ENCODE data around the gene UGT1A6. TPM values are rescaled to one million over a fixed set of nuclear protein-coding genes. Genes with fewer than 3 reads are reported as not detected.

Gene UGT1A6
- total and polyA plus RNA-seq, 2 experiments from 2014 or later, result not detected

- H3K4me2 ChIP-seq, result no peak overlapping the region
- H3K4me3 ChIP-seq, result no peak overlapping the region
- no peak overlapping the region for H3K27ac ChIP-seq (ENCODE audit: low read depth)
- no peak for DNase-seq (ENCODE audit: low spot score)
- TF ChIP-seq REST (IDR thresholded peaks at IDR 0.05; ENCODE audit: unreplicated experiment) (no peak), ZNF114 (CRISPR knock-in tag; IDR thresholded peaks at IDR 0.05) (no peak), CTCF (conservative IDR thresholded peaks at IDR 0.05; ENCODE audit: low read depth in 2 of 2) (no peak), ZNF331 (CRISPR knock-in tag; IDR thresholded peaks at IDR 0.05; ENCODE audit: low read depth) (no peak), CREB1 (CRISPR knock-in tag; IDR thresholded peaks at IDR 0.05; ENCODE audit: low read depth) (no peak), EZH2phosphoT487 (IDR thresholded peaks at IDR 0.05; ENCODE audit: unreplicated experiment) (no peak), POLR2AphosphoS5 (IDR thresholded peaks at IDR 0.05; ENCODE audit: low read depth) (no peak), NANOG (IDR thresholded peaks at IDR 0.05; ENCODE audit: borderline replicate concordance) (no peak), EZH2 (IDR thresholded peaks at IDR 0.05; ENCODE audit: low read depth, unreplicated experiment) (no peak), JUNB (IDR thresholded peaks at IDR 0.05; ENCODE audit: unreplicated experiment) (no peak), ZNF462 (CRISPR knock-in tag; IDR thresholded peaks at IDR 0.05) (no peak), STAT1 (IDR thresholded peaks at IDR 0.05; ENCODE audit: unreplicated experiment) (no peak), ETS1 (IDR thresholded peaks at IDR 0.05) (no peak)
- Mint-ChIP-seq H3K4me3 (no peak overlapping the region), H3K36me3 (ENCODE audit: low read depth) (no peaks in the 10 kb centered on the region), H3K27me3 (ENCODE audit: insufficient read depth, low read depth, poor library complexity) (peaks cover 2% of the 10 kb centered on the region), H3K27ac (no peak overlapping the region), H3K9me3 (no peaks in the 10 kb centered on the region), H3K4me1 (peaks cover 17% of the 10 kb centered on the region)
- no peaks in the 10 kb centered on the region for H3K27me3 ChIP-seq (ENCODE audit: insufficient read depth)
- H4K20me1 ChIP-seq (replicated peaks; ENCODE audit: insufficient read depth), result no peaks in the 10 kb centered on the region
- H3F3A ChIP-seq (replicated peaks; ENCODE audit: low read depth), result no peaks in the 10 kb centered on the region
- H3K4me1 ChIP-seq (ENCODE audit: insufficient read depth), result peaks cover 7% of the 10 kb centered on the region; the same call in 1 of the 2 replicates
- ATAC-seq, result no peak
- peaks cover 16% of the 10 kb centered on the region; the same call in 1 of the 2 replicates for H3K9me2 ChIP-seq (ENCODE audit: insufficient read depth)
- H2AFZ ChIP-seq, result no peak overlapping the region
- no peaks in the 10 kb centered on the region for H3K36me3 ChIP-seq (ENCODE audit: insufficient read depth)
- no peaks in the 10 kb centered on the region for H3K79me2 ChIP-seq (replicated peaks; ENCODE audit: insufficient read depth)
Measured at GRCh38 chr2:233693963-233694362, 1.3 kb downstream of the UGT1A6 start.

Data from GM23338 (cell line).